COLO668 (cell line): ENCODE data around the gene UBE2G1.
"Not testable (repeated sequence)": the region's sequence is repeated elsewhere in the genome, so short reads cannot be mapped to it uniquely, and the experiment has no call there.

Experiments
- DNase-seq: peaks from one replicate; lab custom pipeline; 2025; ENCODE audit not compliant: unreplicated experiment; lab: John Stamatoyannopoulos, UW

UBE2G1 gene

DNA sequence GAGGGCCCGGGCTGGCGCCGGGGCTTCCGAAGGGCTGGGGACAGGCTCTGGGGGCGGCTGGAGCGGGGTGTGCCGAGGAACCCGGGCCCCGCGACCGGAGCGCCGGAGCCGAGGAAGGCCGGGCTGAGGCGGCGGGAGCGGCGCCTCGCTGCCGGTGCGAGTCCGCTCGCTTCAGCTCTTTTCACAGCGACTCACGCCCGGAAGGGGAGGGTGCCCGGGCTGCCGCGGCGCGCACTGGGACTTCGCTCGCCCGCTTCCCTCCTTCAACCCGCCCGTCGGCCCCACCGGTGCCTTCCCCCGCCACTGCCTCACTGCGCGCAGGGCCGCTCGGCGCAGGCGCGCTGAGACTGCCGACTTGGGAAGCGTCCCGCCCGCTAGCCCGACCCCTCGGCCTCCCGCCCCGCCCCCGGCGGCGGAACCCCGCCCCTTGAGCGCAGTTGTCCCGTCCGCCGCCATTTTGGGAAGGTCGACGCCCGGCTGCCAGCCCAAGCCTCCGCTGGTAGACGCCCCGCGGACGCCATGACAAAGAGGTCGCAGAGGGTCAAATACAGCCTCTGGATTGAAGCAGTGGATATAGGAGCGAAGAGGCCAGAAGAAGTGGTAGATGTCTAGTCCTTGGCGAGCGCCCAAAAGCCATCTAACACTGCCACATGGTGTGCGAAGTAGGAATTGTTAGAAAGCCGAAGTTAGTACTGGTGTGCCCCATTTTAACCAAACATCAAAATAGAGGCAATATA lies at the start of gene UBE2G1:
Gene UBE2G1 (minus strand): TSS at position 349 of the 737 bp plus-strand sequence. CDS start 359 bp downstream, outside the sequence.
- DNase-seq, result peak; percentile 95

DNA sequence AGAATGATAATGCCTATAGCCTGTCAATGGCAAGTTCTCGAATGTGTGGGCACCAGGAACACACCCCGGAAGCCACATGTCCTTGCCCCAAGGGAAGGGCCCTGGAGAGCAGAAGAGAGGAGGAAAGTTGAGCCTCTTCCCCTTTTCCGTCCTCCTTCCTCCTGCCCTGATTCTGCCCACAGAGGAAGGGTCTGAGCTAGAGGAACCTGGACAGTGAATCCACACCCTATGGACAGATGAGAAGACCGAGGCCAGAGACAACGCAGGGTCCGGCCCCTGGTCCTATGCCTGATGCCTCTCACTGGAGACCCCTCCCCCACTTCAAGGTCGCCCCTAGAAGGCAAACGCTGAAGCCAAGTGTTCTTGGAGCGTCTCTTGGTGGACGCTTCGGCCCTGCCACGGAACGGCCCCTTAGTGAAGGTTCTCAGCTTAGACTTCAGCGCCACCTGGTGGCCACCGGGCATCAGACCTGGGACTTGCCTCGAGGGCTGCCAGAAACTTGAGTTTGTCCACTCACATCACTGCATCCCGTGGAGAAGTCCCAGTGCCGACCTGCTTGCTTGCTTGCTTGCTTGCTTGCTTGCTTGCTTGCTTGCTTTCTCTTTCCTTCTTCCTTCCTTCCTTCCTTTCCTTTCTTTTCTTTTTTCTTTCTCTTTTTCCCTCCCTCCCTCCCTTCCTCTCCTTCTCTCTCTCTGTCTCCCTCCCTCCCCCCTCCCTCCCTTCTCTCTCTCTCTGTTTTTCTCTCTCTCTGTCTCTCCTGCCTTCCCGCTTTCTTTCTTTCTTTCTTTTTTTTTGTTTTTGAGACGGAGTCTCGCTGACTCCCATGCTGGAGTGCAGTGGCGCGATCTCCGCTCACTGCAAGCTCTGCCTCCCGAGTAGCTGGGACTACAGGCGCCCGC lies 46.7 kb upstream of the UBE2G1 start:
- DNase-seq, result peak; percentile 81

DNA sequence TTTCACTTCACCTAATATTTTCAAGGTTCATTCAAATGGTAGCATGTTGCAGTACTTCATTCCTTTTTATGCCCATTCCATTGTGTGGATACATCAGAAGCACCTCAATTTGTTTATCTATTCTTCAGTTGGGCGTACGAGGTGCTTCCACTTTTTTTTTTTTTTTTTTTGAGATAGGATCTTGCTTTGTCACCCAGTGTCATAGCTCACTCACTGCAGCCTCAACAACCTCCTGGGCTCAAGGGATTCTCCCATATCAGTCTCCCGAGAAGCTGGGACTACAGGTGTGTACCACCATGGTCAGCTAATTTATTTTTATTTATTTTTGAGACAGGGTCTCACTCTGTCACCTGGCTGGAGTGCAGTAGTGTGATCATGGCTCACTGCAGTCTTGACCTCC lies 44.7 kb upstream of the UBE2G1 start:
- no peak for DNase-seq

DNA sequence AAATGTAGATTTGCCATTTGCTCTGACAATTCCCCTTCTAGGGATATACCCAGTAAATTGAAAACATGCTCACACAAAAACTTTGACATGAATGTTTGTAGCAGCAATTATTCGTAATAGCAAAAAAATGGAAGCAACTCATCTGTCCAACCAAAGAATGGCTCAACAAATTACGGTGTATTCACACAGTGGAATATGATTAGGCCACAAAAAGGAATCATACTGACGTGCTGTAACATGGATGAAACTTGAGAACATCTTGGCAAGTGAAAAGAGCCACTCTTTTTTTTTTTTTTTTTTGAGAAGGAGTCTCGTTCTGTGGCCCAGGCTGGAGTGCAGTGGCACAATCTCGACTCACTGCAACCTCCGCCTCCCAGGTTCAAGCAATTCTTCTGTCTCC lies 43.2 kb upstream of the UBE2G1 start:
- no peak for DNase-seq

DNA sequence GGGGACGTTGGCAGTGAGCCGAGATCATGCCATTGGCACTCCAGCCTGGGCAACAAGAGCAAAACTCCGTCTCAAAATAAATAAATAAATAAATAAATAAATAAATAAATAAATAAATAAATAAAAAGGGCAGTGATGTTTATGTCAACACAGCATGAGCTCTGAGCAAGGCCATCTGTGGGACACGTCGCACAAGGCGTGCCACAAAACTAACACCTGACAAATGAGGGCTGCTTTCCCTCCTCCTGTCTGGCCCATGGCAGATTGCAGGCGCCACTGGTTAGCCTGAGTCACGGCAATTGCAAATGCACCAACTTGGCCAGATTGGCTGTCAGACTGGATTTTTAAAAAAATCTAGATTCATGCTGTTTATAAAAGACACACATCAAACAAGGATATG lies 41.4 kb upstream of the UBE2G1 start:
- no peak for DNase-seq

DNA sequence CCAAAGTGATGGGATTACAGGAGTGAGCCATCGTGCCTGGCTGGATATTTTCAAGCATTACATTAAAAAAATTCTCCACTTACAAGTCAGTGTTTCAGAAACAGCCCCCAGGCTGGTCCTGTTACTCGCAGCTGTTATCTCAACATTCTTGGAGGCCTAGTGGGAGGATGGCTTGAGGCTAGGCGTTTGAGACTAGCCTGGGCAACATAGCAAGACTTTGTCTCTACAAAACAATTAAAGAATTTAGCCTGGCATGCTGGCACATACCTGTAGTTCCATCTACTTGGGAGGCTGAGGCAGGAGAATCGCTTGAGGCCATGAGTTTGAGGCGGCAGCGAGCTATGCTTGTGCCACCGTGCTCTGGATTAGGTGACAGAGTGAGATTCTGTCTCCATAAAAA lies 40.7 kb upstream of the UBE2G1 start:
- no peak for DNase-seq

GRCh38 chr17:4406386-4406785 lies 39.9 kb upstream of the UBE2G1 start:
- DNase-seq, result no peak

DNA sequence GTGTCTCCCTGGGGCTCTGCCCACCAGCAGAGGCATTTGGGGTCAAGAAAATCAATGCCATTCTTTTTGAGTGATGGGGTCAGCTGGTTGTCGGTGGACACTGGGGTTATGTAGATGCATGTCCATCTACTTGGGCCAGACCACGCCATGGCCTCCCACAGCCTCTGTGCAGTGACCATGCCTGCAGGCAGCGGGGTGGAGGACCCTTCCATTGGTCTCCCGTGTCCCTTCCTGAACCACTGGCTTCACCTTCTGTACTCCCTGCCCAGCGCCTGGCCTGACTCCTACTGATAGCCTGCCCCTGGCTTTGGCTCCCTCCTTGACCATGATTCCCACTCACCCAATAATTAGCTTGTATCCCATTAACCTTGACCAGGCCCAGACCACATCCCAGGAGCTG lies 39.2 kb upstream of the UBE2G1 start:
- DNase-seq, result no peak

- no peak for DNase-seq
Observed at GRCh38 chr17:4405038-4405669, 38.7 kb upstream of the UBE2G1 start.

DNA sequence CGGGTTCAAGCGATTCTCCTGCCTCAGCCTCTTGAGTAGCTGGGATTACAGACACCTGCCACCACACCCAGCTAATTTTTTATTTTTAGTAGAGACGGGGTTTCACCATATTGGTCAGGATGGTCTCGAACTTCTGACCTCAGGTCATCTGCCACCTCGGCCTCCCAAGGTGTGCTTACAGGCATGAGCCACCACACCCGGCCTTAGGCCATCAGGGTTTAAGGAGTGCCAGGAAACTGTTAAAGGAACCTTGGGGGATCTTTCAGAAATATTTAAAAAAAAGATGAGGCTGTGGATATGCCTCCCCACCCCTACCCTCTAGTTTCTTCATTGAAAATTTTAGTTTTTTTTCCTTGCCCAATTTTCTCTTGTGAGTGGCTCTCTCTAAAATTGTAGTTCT lies 31.4 kb upstream of the UBE2G1 start:
- no peak for DNase-seq

DNA sequence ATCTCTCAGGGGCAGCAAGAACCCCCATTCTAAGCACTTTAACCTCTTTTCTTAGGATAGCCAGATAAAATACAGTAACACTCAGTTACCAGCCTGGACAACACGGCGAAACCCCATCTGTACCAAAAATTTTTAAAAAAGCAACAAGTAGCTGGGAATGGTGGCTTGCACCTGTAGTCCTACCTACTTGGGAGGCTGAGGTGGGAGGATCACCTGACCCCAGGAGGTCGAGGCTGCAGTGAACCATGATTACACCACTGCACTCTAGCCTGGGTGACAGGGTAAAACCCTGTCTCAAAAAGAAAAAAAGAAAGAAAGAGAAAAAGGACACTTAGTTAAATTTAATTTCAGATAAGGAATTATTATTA lies 28.6 kb upstream of the UBE2G1 start:
- DNase-seq, result no peak

GRCh38 chr17:4394208-4395110 lies 28.0 kb upstream of the UBE2G1 start:
- DNase-seq, result no peak

GRCh38 chr17:4393806-4394205 lies 27.3 kb upstream of the UBE2G1 start:
- DNase-seq, result no peak

DNA sequence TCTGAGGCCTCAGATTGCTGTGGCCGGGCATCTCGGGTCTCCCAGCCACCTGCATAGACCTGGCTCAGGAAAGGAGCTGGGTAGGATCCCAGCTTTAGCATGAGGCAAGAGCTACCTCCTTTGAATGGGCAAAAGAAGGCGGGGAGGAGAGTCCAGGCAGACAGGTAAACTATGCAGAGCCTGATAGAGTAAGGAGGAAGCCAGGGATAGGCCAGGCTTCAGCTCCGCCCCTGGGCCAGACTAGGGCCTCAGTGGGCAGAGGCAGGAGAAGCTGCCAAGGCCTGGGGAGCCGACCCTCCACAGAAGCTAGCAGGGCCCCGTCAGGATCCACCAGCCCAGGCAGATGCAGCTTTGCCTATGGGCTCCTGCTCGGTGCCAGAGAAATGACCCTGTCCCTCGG lies 22.6 kb upstream of the UBE2G1 start:
- no peak for DNase-seq

DNA sequence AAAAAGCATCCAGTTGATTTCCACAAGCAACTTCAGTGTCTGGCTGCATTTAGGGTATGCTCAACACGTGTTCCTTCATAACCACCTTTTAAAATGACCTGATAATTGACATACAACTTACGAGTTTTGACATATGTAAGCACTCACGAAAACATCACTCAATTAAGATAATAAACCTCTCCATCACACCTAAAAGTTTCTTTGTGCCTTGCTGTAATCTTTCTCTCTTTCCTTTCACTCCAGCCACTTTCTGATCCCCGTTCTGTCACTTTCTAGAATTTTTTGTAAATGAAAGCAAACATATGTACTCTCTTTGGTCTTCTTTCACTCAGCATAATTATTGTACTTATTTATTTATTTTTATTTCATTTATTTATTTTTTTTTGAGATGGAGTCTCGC lies 20.7 kb upstream of the UBE2G1 start:
- DNase-seq, result no peak

DNA sequence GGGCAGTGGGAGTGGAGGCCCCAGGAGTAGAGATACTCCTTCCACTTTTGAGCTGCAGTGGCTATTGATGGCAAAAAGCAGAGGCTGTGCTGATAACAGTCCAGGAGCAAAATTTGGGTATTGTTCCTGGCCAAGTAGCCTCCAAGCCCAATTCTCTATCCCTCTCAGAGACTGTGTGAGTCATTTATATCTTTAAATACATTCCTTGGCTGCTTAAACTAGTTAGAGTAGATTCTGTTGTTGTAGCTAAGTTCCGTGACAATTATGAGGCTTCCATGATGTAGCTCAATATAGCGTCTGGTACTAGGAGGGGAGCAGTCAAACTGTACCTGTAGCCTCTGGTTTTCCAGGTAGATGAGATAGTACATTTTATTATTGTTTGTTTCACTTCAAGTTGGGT lies 19.9 kb upstream of the UBE2G1 start:
- DNase-seq, result no peak

DNA sequence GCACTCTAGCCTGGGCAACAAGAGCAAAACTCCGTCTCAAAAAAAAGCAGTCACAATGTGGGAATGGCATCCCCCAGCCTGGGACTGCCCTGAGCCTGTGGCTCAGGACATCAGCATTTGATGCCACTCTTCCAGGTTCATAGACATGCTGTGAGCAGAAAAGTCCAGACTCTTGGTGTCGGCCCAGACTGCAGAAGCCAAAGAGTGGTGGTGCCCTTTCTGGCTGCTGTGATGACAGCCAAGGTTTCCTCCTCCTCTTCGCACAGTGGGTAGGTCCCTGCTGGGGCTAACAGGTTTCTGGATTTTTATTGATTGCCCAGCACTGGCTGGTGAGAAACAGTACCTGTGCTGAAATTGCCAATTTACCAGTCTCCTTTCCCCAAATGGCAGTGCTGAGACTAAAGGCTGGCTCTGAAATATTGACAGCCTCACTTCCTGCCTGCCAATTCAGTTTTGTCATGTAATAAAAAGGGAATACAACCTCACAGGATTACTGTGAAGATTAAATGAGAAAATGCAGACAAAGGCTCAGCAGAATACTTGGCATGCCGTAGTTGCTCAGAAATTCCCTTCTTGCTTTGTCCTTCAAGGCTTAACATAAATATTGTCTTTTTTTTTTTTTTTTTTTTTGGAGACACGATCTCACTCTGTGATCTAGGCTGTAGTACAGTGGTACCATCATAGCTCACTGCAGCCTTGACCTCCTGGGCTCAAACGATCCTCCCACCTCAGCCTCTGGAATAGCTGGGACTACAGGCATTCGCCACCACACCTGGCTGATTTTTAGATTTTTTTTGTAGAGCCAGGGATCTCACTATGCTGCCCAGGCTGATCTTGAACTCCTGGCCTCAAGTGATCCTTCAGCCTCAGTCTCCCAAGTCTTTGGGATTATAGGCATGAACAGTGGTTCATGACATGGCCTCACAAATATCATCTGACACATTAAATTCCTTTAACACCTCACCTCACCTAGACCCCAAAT lies 15.5 kb upstream of the UBE2G1 start:
- DNase-seq, result no peak

DNA sequence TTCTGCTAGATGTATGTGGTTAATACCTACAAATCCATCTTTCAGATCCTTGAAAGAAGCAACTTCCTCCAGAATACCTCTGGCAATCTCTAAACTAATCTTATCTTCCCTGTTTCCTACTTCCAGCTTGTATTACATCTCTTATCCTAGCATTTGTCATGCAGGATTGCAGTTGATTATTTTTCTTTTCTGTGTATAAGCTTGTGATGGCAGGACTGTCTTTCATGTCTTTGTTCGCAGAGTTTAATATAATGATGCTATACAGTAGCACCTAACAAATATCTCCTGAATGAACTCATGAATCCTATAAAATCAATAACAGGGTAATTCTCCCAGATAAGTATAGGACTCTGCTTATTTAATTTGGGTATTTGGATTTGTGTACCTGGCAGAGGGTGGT lies 12.2 kb upstream of the UBE2G1 start:
- no peak for DNase-seq

DNA sequence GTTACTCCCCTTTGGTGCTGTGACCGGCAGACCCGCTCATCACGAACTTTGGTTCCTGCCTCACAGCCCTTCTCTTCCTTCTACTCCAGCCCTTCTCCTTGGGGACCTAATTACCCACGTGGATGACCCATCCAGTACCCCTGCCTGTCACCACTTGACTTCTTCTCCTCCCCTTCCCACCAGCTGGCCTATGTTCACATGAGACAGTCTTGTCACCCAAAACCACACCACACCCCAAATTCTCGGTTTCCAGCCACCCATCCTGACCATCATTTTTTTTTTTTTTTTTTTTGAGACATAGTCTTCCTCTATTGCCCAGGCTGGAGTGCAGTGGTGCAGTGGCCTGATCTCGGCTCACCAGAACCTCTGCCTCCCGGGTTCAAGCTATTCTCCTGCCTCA lies 10.8 kb upstream of the UBE2G1 start:
- DNase-seq, result not testable (repeated sequence)
